Smooth muscle cell (in vitro differentiated cells): ENCODE measurements around the gene PCDHA9. TPM values are rescaled to one million over a fixed set of nuclear protein-coding genes. Genes with fewer than 3 reads are reported as not detected.
"Not testable (repeated sequence)": the region's sequence is repeated elsewhere in the genome, so short reads cannot be mapped to it uniquely, and the experiment has no call there.

Experiments used
- DNase-seq: peaks from one replicate; lab custom pipeline; 2025; ENCODE audit not compliant: unreplicated experiment; lab: John Stamatoyannopoulos, UW
- H2AFZ ChIP-seq: fragments of 200-600 bp; sonication (generic); 2 replicates; pipeline ENCODE4 v1.6.0; 2016; ENCODE audit warnings: antibody characterized with exemption, low read depth, mild to moderate bottlenecking
- H3F3A ChIP-seq: fragments of 200-600 bp; sonication (generic); 2 replicates; pipeline ENCODE4 v1.6.0; 2017; ENCODE audit warnings: antibody characterized with exemption, low read depth
- H3K27ac ChIP-seq: fragments of 200-600 bp; sonication (generic); 2 replicates; pipeline ENCODE4 v1.5.1; 2016; ENCODE audit warnings: low read depth, mild to moderate bottlenecking
- H3K27me3 ChIP-seq: fragments of 200-600 bp; sonication (generic); 2 replicates; pipeline ENCODE4 v1.6.1; 2016; ENCODE audit warnings: low read depth, mild to moderate bottlenecking
- H3K36me3 ChIP-seq: fragments of 200-600 bp; sonication (generic); 2 replicates; pipeline ENCODE4 v1.5.1; 2016; ENCODE audit warnings: low read depth
- H3K4me1 ChIP-seq: fragments of 200-600 bp; sonication (generic); 2 replicates; pipeline ENCODE4 v1.5.1; 2016; ENCODE audit warnings: low read depth
- H3K4me2 ChIP-seq: fragments of 200-600 bp; sonication (generic); 2 replicates; pipeline ENCODE4 v1.6.0; 2016; ENCODE audit warnings: mild to moderate bottlenecking
- H3K4me3 ChIP-seq: fragments of 200-600 bp; sonication (generic); 2 replicates; pipeline ENCODE4 v1.5.1; 2016; ENCODE audit warnings: mild to moderate bottlenecking
- H3K79me2 ChIP-seq: fragments of 200-600 bp; sonication (generic); 2 replicates; pipeline ENCODE4 v1.6.0; 2016; ENCODE audit warnings: low read depth, mild to moderate bottlenecking
- H3K9ac ChIP-seq: fragments of 200-600 bp; sonication (generic); 2 replicates; pipeline ENCODE4 v1.6.0; 2016; ENCODE audit warnings: low read depth
- H3K9me3 ChIP-seq: fragments of 200-600 bp; sonication (generic); replicated peaks from 2 replicates; pipeline ENCODE4 v1.5.1; 2016; ENCODE audit warnings: low read depth
- H4K20me1 ChIP-seq: fragments of 200-600 bp; sonication (generic); 2 replicates; pipeline ENCODE4 v1.6.0; 2016; ENCODE audit warnings: low read depth
- WGBS: methylation state at CpG from one replicate; pipeline ENCODE4 v1.1.7; 2016; ENCODE audit warnings: low lambda C conversion rate; 5-methylcytosine and 5-hydroxymethylcytosine counted together
- polyA plus RNA-seq: library from polyadenylated mRNA; unstranded; fragments of >200 nt; fragmentation: Nextera tagmentation; extraction: Ambion mirVana; gene quantifications from 2 replicates; pipeline ENCODE4 v1.2.1, GENCODE V29; 2016
- total RNA-seq: library from RNA; depleted of rRNA; stranded (reverse); fragments of >200 nt; gene quantifications from 2 replicates; pipeline ENCODE4 v1.2.3, GENCODE V29; 2014
- TF ChIP-seq, protein P1 (sequence below): fragments of 200-600 bp; sonication (generic); IDR thresholded peaks from 2 replicates; pipeline ENCODE4 v1.5.1; 2017; ENCODE audit warnings: borderline replicate concordance, mild to moderate bottlenecking, antibody characterized with exemption; ENCODE audit not compliant: insufficient read depth, poor library complexity, severe bottlenecking

The PCDHA9 gene
- total and polyA plus RNA-seq, 2 experiments from 2014 or later = 0.27 to 1.7 TPM

DNA sequence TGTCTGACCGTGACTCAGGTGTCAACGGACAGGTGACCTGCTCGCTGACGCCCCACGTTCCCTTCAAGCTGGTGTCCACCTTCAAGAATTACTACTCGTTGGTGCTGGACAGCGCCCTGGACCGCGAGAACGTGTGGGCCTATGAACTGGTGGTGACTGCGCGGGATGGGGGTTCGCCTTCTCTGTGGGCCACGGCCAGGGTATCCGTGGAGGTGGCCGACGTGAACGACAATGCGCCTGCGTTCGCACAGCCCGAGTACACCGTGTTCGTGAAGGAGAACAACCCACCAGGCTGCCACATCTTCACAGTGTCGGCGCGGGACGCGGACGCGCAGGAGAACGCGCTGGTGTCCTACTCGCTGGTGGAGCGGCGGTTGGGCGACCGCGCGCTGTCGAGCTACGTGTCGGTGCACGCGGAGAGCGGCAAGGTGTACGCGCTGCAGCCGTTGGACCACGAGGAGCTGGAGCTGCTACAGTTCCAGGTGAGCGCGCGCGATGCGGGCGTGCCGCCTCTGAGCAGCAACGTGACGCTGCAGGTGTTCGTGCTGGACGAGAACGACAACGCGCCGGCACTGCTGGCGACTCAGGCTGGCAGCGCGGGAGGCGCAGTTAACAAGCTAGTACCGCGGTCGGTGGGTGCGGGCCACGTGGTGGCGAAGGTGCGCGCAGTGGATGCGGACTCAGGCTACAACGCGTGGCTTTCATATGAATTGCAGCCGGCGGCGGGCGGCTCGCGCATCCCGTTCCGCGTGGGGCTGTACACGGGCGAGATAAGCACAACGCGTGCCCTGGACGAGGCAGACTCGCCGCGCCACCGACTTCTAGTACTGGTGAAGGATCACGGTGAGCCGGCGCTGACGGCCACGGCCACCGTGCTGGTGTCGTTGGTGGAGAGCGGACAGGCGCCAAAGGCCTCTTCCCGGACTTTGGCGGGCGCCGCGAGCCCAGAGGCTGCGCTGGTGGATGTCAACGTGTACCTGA is 22.3 kb downstream of the PCDHA9 start:
- Histone ChIP-seq H3K9ac (no peak overlapping the region), H2AFZ (no peak overlapping the region), H3K9me3 (no peaks in the 10 kb centered on the region), H3K4me3 (no peak overlapping the region), H3K79me2 (peaks cover 2% of the 10 kb centered on the region), H4K20me1 (no peaks in the 10 kb centered on the region), H3K4me2 (no peak overlapping the region), H3K27me3 (no peaks in the 10 kb centered on the region), H3F3A (no peaks in the 10 kb centered on the region), H3K36me3 (no peaks in the 10 kb centered on the region), H3K27ac (no peak overlapping the region), H3K4me1 (peaks cover 9% of the 10 kb centered on the region)
- 98% methylated on average over 95 of the region's 114 CpGs for WGBS
- TF ChIP-seq, protein P1, sequence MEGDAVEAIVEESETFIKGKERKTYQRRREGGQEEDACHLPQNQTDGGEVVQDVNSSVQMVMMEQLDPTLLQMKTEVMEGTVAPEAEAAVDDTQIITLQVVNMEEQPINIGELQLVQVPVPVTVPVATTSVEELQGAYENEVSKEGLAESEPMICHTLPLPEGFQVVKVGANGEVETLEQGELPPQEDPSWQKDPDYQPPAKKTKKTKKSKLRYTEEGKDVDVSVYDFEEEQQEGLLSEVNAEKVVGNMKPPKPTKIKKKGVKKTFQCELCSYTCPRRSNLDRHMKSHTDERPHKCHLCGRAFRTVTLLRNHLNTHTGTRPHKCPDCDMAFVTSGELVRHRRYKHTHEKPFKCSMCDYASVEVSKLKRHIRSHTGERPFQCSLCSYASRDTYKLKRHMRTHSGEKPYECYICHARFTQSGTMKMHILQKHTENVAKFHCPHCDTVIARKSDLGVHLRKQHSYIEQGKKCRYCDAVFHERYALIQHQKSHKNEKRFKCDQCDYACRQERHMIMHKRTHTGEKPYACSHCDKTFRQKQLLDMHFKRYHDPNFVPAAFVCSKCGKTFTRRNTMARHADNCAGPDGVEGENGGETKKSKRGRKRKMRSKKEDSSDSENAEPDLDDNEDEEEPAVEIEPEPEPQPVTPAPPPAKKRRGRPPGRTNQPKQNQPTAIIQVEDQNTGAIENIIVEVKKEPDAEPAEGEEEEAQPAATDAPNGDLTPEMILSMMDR = no peak
- no peak for DNase-seq

DNA sequence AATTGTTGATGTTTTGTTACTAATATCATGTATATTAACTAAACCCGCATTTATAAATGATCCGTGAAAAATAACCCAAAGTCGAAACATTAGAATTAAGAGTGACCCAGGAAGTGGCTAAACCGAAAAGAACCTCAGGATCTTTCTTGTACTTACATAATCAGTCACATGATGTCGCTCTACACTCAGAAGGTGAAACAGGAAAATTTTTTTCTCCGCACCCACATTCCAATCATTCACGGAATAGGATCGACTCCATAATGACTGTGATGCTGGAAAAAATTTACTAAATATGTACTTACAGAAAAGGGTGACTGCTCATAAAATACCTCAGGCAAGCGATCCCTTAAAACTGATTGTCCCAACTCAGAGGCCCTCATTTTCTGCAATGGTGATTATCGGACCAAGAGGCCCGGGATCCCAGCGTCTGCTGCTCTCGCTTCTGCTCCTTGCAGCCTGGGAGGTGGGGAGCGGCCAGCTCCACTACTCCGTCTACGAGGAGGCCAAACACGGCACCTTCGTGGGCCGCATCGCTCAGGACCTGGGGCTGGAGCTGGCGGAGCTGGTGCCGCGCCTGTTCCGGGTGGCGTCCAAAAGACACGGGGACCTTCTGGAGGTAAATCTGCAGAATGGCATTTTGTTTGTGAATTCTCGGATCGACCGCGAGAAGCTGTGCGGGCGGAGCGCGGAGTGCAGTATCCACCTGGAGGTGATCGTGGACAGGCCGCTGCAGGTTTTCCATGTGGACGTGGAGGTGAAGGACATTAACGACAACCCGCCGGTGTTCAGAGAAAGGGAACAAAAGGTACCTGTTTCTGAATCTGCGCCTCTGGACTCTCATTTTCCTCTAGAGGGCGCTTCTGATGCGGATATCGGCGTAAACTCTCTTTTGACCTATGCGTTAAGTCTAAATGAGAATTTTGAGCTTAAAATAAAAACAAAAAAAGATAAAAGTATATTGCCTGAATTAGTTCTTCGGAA is 27.2 kb downstream of the PCDHA9 start, which contains the start of gene PCDHA12:
Gene PCDHA12 (plus strand): TSS at position 224 of the 981 bp plus-strand sequence. CDS start 165 bp downstream, at position 389.
- no peaks in the 10 kb centered on the region for H3K9me3 ChIP-seq
- DNase-seq = no peak
- peak within 1 kb of the TSS; percentile 55 for H2AFZ ChIP-seq
- H3K27me3 ChIP-seq = no peaks in the 10 kb centered on the region
- peak within 1 kb of the TSS; percentile 72 for H3K4me3 ChIP-seq
- peaks cover 3% of the 10 kb centered on the region for H4K20me1 ChIP-seq
- WGBS = 7% methylated on average over 47 of the region's 47 CpGs
- peaks cover 9% of the 10 kb centered on the region for H3K4me1 ChIP-seq
- TF ChIP-seq, protein P1 = peak; percentile 66
- no peaks in the 10 kb centered on the region for H3K79me2 ChIP-seq
- peak within 1 kb of the TSS; percentile 39 for H3K9ac ChIP-seq
- H3K27ac ChIP-seq = peak within 1 kb of the TSS; percentile 41
- H3K36me3 ChIP-seq = no peaks in the 10 kb centered on the region
- H3F3A ChIP-seq = no peaks in the 10 kb centered on the region
- H3K4me2 ChIP-seq = peak within 1 kb of the TSS; percentile 85

DNA sequence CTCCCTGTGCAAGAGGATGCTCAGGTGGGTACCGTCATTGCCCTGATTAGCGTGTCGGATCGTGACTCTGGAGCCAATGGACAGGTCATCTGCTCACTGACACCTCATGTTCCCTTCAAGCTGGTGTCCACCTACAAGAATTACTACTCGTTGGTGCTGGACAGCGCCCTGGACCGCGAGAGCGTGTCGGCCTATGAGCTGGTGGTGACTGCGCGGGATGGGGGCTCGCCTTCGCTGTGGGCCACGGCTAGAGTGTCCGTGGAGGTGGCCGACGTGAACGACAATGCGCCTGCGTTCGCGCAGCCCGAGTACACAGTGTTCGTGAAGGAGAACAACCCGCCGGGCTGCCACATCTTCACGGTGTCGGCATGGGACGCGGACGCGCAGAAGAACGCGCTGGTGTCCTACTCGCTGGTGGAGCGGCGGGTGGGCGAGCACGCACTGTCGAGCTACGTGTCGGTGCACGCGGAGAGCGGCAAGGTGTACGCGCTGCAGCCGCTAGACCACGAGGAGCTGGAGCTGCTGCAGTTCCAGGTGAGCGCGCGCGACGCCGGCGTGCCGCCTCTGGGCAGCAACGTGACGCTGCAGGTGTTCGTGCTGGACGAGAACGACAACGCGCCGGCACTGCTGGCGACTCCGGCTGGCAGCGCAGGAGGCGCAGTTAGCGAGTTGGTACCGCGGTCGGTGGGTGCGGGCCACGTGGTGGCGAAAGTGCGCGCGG is 28.5 kb downstream of the PCDHA9 start:
- H3F3A ChIP-seq, H3K9ac ChIP-seq, H3K9me3 ChIP-seq, H4K20me1 ChIP-seq, H3K4me3 ChIP-seq, H3K79me2 ChIP-seq, H3K27me3 ChIP-seq, H3K36me3 ChIP-seq, H3K4me2 ChIP-seq, DNase-seq, H2AFZ ChIP-seq, H3K4me1 ChIP-seq, H3K27ac ChIP-seq: not testable (repeated sequence)
- 97% methylated on average over 73 of the region's 80 CpGs for WGBS
